ENCODE results near the gene TLCD3B.

Gene TLCD3B

GRCh38 chr16:29989111-29989858 is 41.8 kb downstream of the TLCD3B start:
- no peak for DNase-seq (ENCODE audit: low read depth, low spot score)

DNA sequence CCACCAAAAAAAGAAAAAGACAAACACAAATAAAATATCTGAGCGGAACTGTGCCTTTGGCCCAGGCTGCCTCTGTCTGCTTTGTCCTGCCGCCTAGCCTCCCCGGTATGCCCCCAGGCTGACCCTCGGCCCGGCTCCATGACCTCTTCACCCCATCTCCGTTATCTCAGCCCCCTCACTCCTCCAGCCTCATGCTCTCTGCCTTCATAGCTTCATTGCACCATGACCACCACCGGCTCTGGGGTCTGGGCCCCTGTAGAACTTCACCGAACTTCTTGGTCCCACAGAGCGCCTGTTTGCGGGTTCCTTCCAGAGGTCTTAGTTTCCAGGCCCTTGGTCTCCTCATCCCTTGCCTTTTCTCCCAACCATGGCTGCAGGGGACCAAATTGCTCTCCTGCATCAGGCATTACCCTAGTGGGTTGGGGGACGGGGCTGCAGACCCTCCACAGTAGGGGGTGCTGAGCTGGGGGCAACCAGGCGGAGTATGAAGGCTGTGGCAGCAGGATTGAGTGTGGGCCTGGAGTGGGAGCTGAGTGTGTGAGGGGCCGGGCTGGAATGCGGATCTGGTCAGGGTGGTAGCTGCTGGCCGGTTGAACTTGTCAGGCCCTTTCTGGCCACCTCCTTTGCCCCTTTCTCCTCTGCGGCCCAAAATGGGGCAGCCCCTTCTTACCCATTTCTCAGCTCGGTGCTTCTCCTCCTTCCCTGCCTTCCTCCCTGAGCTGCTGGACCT is 42.6 kb downstream of the TLCD3B start:
- no peak for DNase-seq (ENCODE audit: low read depth, low spot score)

- no peak for DNase-seq (ENCODE audit: low read depth, low spot score)
Observed at GRCh38 chr16:29987371-29988085, 43.5 kb downstream of the TLCD3B start.

DNA sequence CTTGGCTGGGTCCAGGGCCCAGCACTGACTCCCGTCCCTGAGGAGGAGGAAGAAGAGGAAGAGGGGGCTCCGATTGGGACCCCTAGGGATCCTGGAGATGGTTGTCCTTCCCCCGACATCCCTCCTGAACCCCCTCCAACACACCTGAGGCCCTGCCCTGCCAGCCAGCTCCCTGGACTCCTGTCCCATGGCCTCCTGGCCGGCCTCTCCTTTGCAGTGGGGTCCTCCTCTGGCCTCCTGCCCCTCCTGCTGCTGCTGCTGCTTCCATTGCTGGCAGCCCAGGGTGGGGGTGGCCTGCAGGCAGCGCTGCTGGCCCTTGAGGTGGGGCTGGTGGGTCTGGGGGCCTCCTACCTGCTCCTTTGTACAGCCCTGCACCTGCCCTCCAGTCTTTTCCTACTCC is 44.1 kb downstream of the TLCD3B start:
- no peak for DNase-seq (ENCODE audit: low read depth, low spot score)

GRCh38 chr16:29986231-29986630 is 44.8 kb downstream of the TLCD3B start:
- DNase-seq (ENCODE audit: low read depth, low spot score), result no peak

DNA sequence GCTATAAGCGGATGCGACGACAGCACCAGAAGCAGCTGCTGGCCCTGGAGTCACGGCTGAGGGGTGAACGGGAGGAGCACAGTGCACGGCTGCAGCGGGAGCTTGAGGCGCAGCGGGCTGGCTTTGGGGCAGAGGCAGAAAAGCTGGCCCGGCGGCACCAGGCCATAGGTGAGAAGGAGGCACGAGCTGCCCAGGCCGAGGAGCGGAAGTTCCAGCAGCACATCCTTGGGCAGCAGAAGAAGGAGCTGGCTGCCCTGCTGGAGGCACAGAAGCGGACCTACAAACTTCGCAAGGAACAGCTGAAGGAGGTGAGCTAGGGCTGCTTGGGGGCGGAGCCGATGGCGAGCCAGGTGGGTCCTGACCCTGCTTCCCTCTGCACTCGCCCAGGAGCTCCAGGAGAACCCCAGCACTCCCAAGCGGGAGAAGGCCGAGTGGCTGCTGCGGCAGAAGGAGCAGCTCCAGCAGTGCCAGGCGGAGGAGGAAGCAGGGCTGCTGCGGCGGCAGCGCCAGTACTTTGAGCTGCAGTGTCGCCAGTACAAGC is 45.7 kb downstream of the TLCD3B start:
- no peak for DNase-seq (ENCODE audit: low read depth, low spot score)

- DNase-seq (ENCODE audit: low read depth, low spot score), result no peak
Observed at GRCh38 chr16:29984764-29985147, 46.3 kb downstream of the TLCD3B start.

DNA sequence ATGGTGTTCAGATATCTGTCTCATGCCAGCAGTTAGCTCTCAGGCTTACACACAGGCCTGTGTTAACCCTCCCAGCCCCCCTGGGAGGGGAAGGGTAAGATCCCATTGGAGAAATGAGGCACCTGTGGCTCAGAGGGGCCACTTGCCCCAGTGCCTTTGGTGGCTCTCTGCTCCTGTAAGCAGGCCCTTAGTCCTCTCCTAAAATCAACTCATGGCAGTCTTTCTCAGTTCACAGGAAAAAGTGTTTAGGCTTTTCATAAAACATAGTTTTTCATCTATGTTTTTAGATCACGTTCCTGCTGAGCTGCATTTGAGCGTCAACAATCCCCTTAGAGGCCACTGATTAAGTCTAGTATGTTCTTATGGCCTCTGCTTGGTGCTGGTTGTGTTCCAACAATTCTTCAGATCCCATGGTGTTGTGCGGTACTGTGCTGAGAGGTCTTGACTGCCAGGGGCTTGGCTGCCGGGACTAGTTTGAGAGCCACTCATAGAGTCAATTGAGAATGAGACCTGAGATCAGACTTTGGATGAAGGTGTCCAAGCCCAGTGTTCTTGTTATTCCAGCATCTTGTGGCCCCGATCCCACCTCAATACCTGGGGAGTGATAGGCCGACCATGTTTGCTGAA is 46.8 kb downstream of the TLCD3B start:
- DNase-seq (ENCODE audit: low read depth, low spot score), result no peak

DNA sequence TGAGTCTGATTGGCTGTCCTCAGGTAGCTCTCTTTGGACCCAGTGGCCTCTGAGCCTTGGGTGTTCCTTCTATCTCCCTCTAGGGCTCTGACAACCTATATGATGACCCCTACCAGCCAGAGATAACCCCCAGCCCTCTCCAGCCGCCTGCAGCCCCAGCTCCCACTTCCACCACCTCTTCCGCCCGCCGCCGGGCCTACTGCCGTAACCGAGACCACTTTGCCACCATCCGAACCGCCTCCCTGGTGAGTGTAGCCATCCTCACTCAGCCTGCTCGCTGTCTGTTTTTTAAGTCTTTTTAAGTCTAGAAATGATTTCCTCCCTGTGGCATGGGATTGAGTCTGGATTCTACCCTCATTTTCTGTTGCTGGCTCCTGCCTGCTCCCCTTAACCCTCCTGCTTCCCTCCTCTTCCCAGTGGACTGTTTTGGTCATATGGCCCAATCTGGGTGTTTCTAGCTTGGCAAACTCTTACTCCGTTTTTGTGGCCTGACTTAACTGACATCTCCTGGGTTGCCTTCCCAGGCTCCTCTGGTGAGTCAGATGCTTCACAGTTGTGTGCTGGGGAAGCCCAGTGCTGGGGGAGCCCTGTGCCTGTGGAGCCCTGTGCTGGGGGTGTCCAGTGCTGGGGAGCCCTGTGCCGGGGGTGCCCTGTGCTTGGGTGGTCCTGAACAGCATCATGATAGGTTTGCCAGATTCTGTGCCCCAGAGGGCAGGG is 47.5 kb downstream of the TLCD3B start:
- peak; percentile 34 for DNase-seq (ENCODE audit: low read depth, low spot score)

DNA sequence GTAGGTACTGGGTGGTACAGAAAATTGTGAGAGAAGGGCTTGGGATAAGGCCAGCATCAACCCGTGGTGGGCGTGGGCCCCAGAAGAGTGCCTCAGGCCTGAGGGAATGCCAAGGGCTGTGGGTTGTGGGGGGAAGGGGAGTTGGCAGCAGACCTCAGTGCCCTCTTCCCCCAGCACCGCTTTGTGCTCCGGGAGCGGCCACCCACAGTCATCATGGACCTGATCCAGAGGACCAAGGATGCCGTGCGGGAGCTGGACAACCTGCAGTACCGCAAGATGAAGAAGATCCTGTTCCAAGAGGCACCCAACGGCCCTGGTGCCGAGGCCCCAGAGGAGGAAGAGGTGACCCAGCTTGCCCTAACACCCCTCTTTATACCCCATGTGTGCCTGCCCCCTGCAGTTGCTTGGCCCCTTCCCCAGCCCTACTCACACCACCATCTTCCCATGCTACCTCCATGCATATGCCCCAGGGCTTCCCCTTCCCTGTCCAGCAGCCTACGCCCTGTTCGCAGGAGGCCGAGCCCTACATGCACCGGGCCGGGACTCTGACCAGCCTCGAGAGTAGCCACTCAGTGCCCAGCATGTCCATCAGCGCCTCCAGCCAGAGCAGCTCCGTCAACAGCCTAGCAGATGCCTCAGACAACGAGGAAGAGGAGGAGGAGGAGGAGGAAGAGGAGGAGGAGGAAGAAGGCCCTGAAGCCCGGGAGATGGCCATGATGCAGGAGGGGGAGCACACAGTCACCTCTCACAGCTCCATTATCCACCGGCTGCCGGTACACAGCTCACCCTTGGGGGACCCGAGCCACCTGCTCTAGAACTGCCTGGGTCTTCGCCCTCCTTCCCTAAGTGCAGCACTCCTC is 48.3 kb downstream of the TLCD3B start:
- DNase-seq (ENCODE audit: low read depth, low spot score), result no peak

DNA sequence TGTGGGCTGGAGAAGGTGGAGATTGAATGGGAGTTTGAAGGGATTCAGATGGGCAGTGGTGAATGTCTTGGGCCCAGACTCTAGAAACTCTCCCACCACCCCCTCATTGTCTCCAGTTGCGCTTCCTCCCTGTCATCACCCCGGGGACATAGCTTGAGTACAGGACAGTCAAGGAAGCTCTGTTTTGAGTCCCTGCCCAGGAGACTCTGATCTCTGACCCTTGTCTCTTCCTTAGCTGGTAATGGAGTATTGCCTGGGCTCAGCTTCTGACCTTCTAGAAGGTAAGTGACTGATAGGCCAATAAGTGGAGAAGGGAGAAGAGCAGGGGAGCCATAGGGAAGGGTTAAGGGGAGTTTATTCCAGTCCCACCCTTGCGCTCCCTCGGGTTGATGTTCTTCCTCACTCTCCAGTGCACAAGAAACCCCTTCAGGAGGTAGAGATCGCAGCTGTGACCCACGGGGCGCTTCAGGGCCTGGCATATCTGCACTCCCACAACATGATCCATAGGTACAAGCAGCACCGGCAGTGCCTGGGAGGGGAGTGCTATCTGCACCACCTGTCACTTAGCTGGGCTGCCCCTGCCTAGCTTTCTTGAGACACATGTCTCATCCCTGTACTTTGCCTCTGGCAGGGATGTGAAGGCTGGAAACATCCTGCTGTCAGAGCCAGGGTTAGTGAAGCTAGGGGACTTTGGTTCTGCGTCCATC is 52.4 kb downstream of the TLCD3B start:
- no peak for DNase-seq (ENCODE audit: low read depth, low spot score)

DNA sequence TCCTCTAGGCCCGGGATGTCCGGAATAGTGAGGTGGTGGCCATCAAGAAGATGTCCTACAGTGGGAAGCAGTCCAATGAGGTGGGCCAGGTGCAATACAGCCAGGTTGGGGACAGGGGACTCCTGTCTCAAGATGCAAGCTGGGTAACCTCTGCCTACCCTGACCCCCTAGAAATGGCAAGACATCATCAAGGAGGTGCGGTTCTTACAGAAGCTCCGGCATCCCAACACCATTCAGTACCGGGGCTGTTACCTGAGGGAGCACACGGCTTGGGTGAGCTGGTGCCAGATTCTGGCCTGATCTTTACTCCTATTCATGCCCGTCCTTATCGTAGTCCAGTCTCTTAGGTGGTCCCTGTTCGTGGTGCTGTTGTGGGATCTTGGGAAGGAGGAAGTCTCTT is 53.0 kb downstream of the TLCD3B start:
- DNase-seq (ENCODE audit: low read depth, low spot score), result no peak

- no peak for DNase-seq (ENCODE audit: low read depth, low spot score)
Observed at GRCh38 chr16:29977063-29977825, 53.8 kb downstream of the TLCD3B start.

GRCh38 chr16:29975811-29976511 is 55.1 kb downstream of the TLCD3B start:
- DNase-seq (ENCODE audit: low read depth, low spot score), result no peak

- DNase-seq (ENCODE audit: low read depth, low spot score), result no peak
Observed at GRCh38 chr16:29975134-29975538, 55.9 kb downstream of the TLCD3B start.
